Tibial artery (tissue), 4 donors: ENCODE measurements around the gene SERHL2.

Experiments used
- DNase-seq, 2 donors: peaks; one replicate each; pipeline ENCODE4 v3.0.0-alpha.2; 2019
- H3K27ac ChIP-seq, 2 donors: fragments of 200-600 bp; sonication (generic) in 1 of 2; 1 replicate in 1 of 2; 2 replicates in 1 of 2; pipeline ENCODE4 v1.5.1; 2018 to 2019; ENCODE audit warnings: mild to moderate bottlenecking in 1 of 2
- H3K27me3 ChIP-seq, 2 donors: fragments of 200-600 bp; sonication (generic) in 1 of 2; one replicate each; pipeline versions ENCODE4 v1.5.1 to v1.6.0; 2016 to 2019
- H3K36me3 ChIP-seq, 3 donors: fragments of 200-600 bp; sonication (generic) in 2 of 3; one replicate each; pipeline ENCODE4 v1.5.1; 2016 to 2019; ENCODE audit warnings: mild to moderate bottlenecking in 2 of 3
- H3K4me1 ChIP-seq, 4 donors: fragments of 200-600 bp; sonication (generic) in 2 of 4; 1 replicate in 3 of 4; 2 replicates in 1 of 4; pipeline ENCODE4 v1.5.1; 2016 to 2019
- H3K4me3 ChIP-seq, 2 donors: fragments of 200-600 bp; sonication (generic) in 1 of 2; 1 replicate in 1 of 2; 2 replicates in 1 of 2; pipeline ENCODE4 v1.5.1; 2018 to 2019; ENCODE audit warnings: mild to moderate bottlenecking in 2 of 2
- H3K9me3 ChIP-seq, 3 donors: fragments of 200-600 bp; sonication (generic) in 1 of 3; one replicate each; pipeline ENCODE4 v1.5.1; 2016 to 2019
- CTCF ChIP-seq, 2 experiments: fragments of 200-600 bp in 1 of 2; fragments of 450-650 bp in 1 of 2; IDR thresholded peaks; one replicate each; pipeline ENCODE4 v1.5.1; 2017 to 2019; ENCODE audit warnings: antibody characterized with exemption in 2 of 2, mild to moderate bottlenecking in 1 of 2, moderate library complexity in 1 of 2
- intact Hi-C: fragments of 100-400 bp; cut with DNase I; formaldehyde crosslinking; loops from one replicate; pipeline ENCODE4 v1.15.0; 2023; ENCODE audit warnings: low total_unique reads

SERHL2 gene

GRCh38 chr22:42596336-42596735 lies 42.6 kb downstream of the SERHL2 start:
- Histone ChIP-seq H3K27ac (no peak overlapping the region), H3K36me3 (peaks cover 91 to 99% (median 98%) of the 10 kb centered on the region in 3 donors), H3K27me3 (no peaks in the 10 kb centered on the region), H3K4me3 (no peak overlapping the region), H3K9me3 (no peaks in the 10 kb centered on the region), H3K4me1 (no peaks in the 10 kb centered on the region)
- no peak for TF ChIP-seq CTCF (IDR thresholded peaks at IDR 0.05)
- DNase-seq: no peak
- intact Hi-C loops: no loop called here

GRCh38 chr22:42596863-42597530 lies 43.2 kb downstream of the SERHL2 start:
- intact Hi-C loops: no loop called here
- Histone ChIP-seq H3K9me3 (no peaks in the 10 kb centered on the region), H3K27me3 (no peaks in the 10 kb centered on the region), H3K36me3 (peaks cover 91 to 99% (median 98%) of the 10 kb centered on the region in 3 donors), H3K4me3 (no peak overlapping the region), H3K4me1 (no peaks in the 10 kb centered on the region), H3K27ac (no peak overlapping the region)
- no peak for TF ChIP-seq CTCF (IDR thresholded peaks at IDR 0.05)
- no peak for DNase-seq

- no peaks in the 10 kb centered on the region for H3K27me3 ChIP-seq
- H3K36me3 ChIP-seq: peaks cover 57 to 70% (median 60%) of the 10 kb centered on the region in 3 donors
- no peaks in the 10 kb centered on the region for H3K9me3 ChIP-seq
- H3K27ac ChIP-seq: no peak overlapping the region
- no peak overlapping the region for H3K4me3 ChIP-seq
- TF ChIP-seq CTCF (IDR thresholded peaks at IDR 0.05): no peak
- DNase-seq: no peak
- intact Hi-C loops: no loop called here
- H3K4me1 ChIP-seq: peaks cover 0 to 24% (median 7%) of the 10 kb centered on the region in 4 donors
Measured at GRCh38 chr22:42601879-42602465, 48.2 kb downstream of the SERHL2 start.

- Histone ChIP-seq H3K4me1 (peaks cover 0 to 24% (median 7%) of the 10 kb centered on the region in 4 donors), H3K27me3 (no peaks in the 10 kb centered on the region), H3K9me3 (no peaks in the 10 kb centered on the region), H3K27ac (no peak overlapping the region), H3K4me3 (no peak overlapping the region), H3K36me3 (peaks cover 53 to 70% (median 55%) of the 10 kb centered on the region in 3 donors)
- intact Hi-C loops: no loop called here
- no peak for TF ChIP-seq CTCF (IDR thresholded peaks at IDR 0.05)
- DNase-seq: no peak
Measured at GRCh38 chr22:42602470-42602869, 48.7 kb downstream of the SERHL2 start.

- no peak for TF ChIP-seq CTCF (IDR thresholded peaks at IDR 0.05)
- H3K4me1 ChIP-seq: peaks cover 0 to 30% (median 9%) of the 10 kb centered on the region in 4 donors
- H3K4me3 ChIP-seq: no peak overlapping the region
- no peaks in the 10 kb centered on the region for H3K27me3 ChIP-seq
- peaks cover 44 to 60% (median 45%) of the 10 kb centered on the region in 3 donors for H3K36me3 ChIP-seq
- no peaks in the 10 kb centered on the region for H3K9me3 ChIP-seq
- no peak for DNase-seq
- intact Hi-C loops: no loop called here
- H3K27ac ChIP-seq: no peak overlapping the region
Measured at GRCh38 chr22:42603427-42603826, 49.7 kb downstream of the SERHL2 start.
